ENCODE data around the gene NPIPA1.
A peak's percentile ranks its signal among the peaks of the same experiment; 100 is the strongest.
"Not testable (repeated sequence)": the region's sequence is repeated elsewhere in the genome, so short reads cannot be mapped to it uniquely, and the experiment has no call there.

Gene NPIPA1

GRCh38 chr16:14937143-14937542 lies at the start of gene NPIPA1:
TSS of gene NPIPA1 (plus strand) at chr16:14937443. CDS start at chr16:14937443, 0 bp downstream.
- not testable (repeated sequence) for DNase-seq

- not testable (repeated sequence) for DNase-seq
These were observed 45.1 kb upstream of the NPIPA1 start for GRCh38 chr16:14892111-14892510.

- not testable (repeated sequence) for DNase-seq
These were observed 41.9 kb upstream of the NPIPA1 start for GRCh38 chr16:14895382-14895781.

GRCh38 chr16:14896023-14896422 lies 41.2 kb upstream of the NPIPA1 start:
- DNase-seq, result not testable (repeated sequence)

- DNase-seq, result not testable (repeated sequence)
These were observed 40.1 kb upstream of the NPIPA1 start for GRCh38 chr16:14897006-14897664.

GRCh38 chr16:14898162-14898561 lies 39.1 kb upstream of the NPIPA1 start:
- not testable (repeated sequence) for DNase-seq

- peak; percentile 19 for DNase-seq
These were observed 33.9 kb upstream of the NPIPA1 start for GRCh38 chr16:14903191-14903957.

- DNase-seq, result not testable (repeated sequence)
These were observed 27.5 kb upstream of the NPIPA1 start for GRCh38 chr16:14909744-14910143.

GRCh38 chr16:14910833-14911629 lies 26.2 kb upstream of the NPIPA1 start:
- DNase-seq, result not testable (repeated sequence)

- peak; percentile 36 for DNase-seq
These were observed 25.3 kb upstream of the NPIPA1 start for GRCh38 chr16:14911954-14912353.

GRCh38 chr16:14912588-14912987 lies 24.7 kb upstream of the NPIPA1 start:
- DNase-seq, result not testable (repeated sequence)

GRCh38 chr16:14918504-14918903 lies 18.7 kb upstream of the NPIPA1 start:
- not testable (repeated sequence) for DNase-seq

- not testable (repeated sequence) for DNase-seq
These were observed 17.2 kb upstream of the NPIPA1 start for GRCh38 chr16:14919837-14920600.

GRCh38 chr16:14922285-14922684 lies 15.0 kb upstream of the NPIPA1 start:
- not testable (repeated sequence) for DNase-seq

GRCh38 chr16:14922968-14923367 lies 14.3 kb upstream of the NPIPA1 start:
- DNase-seq, result not testable (repeated sequence)

- not testable (repeated sequence) for DNase-seq
These were observed 13.7 kb upstream of the NPIPA1 start for GRCh38 chr16:14923394-14924088.

- DNase-seq, result not testable (repeated sequence)
These were observed 12.9 kb upstream of the NPIPA1 start for GRCh38 chr16:14924359-14924758.

GRCh38 chr16:14924982-14925381 lies 12.3 kb upstream of the NPIPA1 start:
- not testable (repeated sequence) for DNase-seq

GRCh38 chr16:14928064-14928714 lies 9.1 kb upstream of the NPIPA1 start:
- DNase-seq, result not testable (repeated sequence)

GRCh38 chr16:14929176-14929575 lies 8.1 kb upstream of the NPIPA1 start:
- not testable (repeated sequence) for DNase-seq

GRCh38 chr16:14930246-14930645 lies 7.0 kb upstream of the NPIPA1 start:
- DNase-seq, result not testable (repeated sequence)

Data from activated CD4-positive, alpha-beta T cell treated with anti-CD3 and anti-CD28 coated beads, Interleukin-2, amount 50 U/mL, for 16 hours (primary cell).